GM12874 (cell line): ENCODE results near the gene ANK3.

Experiments used
- TF ChIP-seq, protein P1 (sequence below): IDR thresholded peaks from 2 replicates; pipeline ENCODE4 v1.5.1; 2011; ENCODE audit warnings: low read depth, mild to moderate bottlenecking, control low read depth, low read length, moderate library complexity; ENCODE audit not compliant: insufficient read depth

The ANK3 gene

DNA sequence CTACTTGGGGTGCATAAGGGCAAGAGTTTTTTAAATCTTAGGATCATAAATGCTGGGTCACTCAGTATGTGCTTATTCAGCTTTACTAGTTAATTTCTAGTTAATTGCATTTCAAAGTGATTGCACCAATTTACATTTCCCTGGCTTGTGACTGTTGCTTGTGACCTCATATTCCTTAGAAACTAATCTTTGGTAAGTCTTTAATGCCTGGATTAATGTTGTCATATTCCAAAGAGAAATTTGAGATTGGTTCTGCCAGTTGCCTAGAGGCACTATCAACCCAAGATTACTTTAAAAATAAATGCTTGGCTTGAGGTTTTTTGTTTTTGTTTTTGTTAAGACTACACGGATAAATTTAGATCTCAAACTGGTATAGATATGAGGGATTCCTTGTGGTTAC is 103.1 kb downstream of the ANK3 start:
- TF ChIP-seq, protein P1, sequence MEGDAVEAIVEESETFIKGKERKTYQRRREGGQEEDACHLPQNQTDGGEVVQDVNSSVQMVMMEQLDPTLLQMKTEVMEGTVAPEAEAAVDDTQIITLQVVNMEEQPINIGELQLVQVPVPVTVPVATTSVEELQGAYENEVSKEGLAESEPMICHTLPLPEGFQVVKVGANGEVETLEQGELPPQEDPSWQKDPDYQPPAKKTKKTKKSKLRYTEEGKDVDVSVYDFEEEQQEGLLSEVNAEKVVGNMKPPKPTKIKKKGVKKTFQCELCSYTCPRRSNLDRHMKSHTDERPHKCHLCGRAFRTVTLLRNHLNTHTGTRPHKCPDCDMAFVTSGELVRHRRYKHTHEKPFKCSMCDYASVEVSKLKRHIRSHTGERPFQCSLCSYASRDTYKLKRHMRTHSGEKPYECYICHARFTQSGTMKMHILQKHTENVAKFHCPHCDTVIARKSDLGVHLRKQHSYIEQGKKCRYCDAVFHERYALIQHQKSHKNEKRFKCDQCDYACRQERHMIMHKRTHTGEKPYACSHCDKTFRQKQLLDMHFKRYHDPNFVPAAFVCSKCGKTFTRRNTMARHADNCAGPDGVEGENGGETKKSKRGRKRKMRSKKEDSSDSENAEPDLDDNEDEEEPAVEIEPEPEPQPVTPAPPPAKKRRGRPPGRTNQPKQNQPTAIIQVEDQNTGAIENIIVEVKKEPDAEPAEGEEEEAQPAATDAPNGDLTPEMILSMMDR = no peak

DNA sequence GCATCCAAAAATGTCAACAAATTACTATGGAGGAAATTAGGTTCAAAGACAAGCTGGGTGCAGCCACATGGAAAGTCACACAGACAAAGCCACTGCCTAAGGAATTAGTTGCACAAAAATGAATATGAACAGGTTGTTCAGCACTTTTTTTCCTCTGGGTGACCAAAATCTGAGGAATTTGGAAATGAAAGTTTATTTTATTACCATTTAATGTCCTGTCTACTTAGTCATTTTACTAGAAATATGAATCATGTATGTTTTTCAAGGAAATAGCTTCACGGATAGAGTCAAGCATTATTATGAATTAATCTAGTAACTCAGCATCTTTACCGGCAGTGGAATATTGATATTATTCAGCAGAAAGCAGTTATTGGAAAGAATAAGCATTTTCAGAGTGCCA is 106.3 kb downstream of the ANK3 start:
- TF ChIP-seq, protein P1 = no peak

DNA sequence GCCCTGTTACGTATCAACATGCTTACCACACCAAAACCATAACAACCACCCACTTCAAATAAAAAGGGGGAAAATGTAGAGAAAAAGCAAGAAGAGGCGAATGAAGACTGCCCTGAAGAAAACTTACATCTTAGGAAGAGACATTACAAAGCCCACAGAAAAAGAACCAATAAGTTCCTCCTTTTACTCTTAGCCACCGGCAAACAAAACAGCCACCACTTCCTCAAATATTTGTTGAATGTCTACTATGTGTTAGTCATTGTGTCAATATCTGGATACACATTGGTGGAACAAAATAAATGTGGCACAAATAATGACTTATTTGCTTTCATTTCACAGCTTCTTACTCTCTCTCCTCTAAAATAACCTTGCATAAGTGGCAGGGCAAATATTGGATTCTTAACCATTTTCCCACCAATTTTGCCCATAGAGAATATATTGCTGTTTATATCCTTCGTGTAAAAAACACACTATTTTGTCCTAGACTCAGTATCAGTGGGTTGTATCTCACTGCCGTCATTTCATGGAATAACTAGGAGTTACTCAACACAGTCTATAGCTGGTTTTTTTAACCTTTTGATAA is 106.8 kb downstream of the ANK3 start:
- TF ChIP-seq, protein P1 = no peak

DNA sequence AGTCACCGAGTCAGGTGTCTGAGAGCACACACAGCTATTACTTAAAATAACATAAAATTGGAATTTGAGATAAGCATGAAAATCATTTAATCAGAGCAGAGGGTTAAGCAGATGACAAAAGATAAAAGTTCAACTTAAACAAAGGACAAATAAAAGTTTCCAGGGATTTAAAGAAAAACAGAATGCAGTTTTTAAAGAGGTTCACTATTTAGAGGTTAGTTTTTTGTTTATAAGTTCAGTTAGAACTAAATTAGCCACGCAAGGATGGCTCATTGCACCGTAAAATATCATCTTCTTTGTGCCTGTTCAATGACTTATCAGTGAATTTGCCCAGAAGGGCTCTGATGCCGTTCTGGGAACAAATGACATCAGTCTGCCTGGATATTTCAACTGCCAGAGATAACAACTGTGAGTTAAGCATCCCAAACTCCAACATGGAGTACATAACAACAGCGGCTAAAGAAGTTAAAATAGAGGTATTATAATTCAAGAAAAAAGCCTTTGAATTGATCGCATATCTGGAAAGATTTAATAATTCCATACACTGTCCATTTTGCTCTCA is 107.8 kb downstream of the ANK3 start:
- TF ChIP-seq, protein P1 = no peak

DNA sequence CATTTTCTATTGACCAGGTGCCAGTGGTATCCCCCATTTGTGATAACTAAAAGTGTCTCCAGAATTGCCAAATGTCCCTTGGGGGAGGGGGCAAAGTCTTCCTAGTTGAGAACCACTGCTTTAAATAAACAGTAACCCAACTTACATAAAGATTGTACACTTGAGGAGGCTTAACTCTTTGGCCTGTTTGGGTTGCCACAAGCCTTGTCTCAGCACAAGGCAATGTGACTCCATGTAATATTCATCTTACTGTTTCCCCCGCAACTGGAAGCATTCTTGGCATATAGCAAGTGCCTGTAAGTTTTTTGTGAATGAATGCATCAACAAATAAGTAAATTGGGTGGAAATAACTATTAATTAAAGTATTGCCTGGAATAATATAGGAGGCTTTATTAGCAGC is 108.3 kb downstream of the ANK3 start:
- TF ChIP-seq, protein P1 = no peak

DNA sequence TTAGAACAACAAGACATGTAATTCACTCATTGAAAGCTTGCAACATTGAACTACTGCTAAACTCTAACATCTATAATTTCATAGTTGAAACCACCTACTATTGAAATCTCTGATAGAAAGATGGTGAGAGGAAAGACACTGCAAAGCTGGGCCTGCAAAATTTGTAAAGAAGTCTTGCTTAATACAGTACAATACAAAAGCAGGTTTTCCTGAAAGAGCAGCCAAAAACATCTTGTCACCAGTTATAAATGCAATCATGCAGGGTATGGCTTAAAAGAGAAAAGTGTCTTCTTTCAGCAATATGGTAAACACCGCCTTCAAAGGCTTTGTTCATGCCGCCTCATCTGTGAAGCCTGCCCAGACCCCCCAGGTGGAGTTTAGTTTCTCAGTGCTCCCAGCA is 109.2 kb downstream of the ANK3 start:
- TF ChIP-seq, protein P1 = no peak

DNA sequence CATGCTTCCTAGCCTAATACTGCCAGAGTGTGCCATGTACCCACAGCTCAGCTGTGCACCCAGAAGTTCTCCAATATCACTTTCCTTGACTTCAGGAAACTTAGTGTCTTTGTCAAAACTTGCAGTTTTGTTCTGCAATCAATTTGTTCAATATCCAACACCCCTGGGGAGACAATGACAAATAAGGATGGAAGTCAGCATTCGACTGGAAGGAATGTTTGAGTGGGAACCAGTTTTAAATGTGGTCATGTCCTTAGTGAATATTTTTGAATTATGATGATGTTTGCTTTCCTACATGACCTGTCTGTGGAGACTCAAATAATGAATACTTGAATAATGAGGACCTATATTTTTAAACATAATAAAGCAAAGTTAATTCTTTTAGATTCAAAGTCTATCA is 112.0 kb downstream of the ANK3 start:
- TF ChIP-seq, protein P1 = no peak
